K562 (cell line): ENCODE results near the gene LIX1L. TPM values are rescaled to one million over a fixed set of nuclear protein-coding genes. Genes with fewer than 3 reads are reported as not detected.

Experiments
- ASH1L ChIP-seq: fragments of 450-650 bp; IDR thresholded peaks from 2 replicates; pipeline ENCODE4 v1.6.1; 2018; ENCODE audit warnings: borderline replicate concordance, mild to moderate bottlenecking, low read depth; ENCODE audit not compliant: partially characterized antibody
- FOS ChIP-seq: IDR thresholded peaks from 3 replicates; pipeline ENCODE4 v1.6.1; 2011; ENCODE audit not compliant: insufficient read length; ENCODE audit errors: extremely low read depth
- FOXP1 ChIP-seq: sonication (generic); formaldehyde crosslinking; IDR thresholded peaks from 2 replicates; pipeline ENCODE4 v1.8.0; 2022; ENCODE audit warnings: mild to moderate bottlenecking, missing genetic modification reagents
- MLX ChIP-seq, 2 experiments: fragments of 450-650 bp in 1 of 2; sonication (generic) in 1 of 2; formaldehyde crosslinking; conservative IDR thresholded peaks; 2 replicates each; pipeline versions ENCODE4 v1.4.0 to v1.8.1; 2020 to 2022; ENCODE audit warnings: mild to moderate bottlenecking in 1 of 2, missing genetic modification reagents in 1 of 2
- RNF2 ChIP-seq: sonication (generic); IDR thresholded peaks from 2 replicates; pipeline ENCODE4 v1.6.1; 2016
- ZNF41 ChIP-seq: fragments of 250-450 bp; sonication (Bioruptor Pico); conservative IDR thresholded peaks from 2 replicates; pipeline ENCODE4 v1.4.0; 2020; ENCODE audit warnings: mild to moderate bottlenecking
- polyA plus RNA-seq, 8 experiments: library from polyadenylated mRNA; depleted of rRNA in 4 of 8; stranded (reverse) in 5 of 8; unstranded in 3 of 8; fragments of >200 nt; fragmentation: Nextera tagmentation in 2 of 8; fragmentation: Illumina TruSeq in 1 of 8; extraction: Ambion mirVana in 2 of 8; extraction: Trizol in 1 of 8; gene quantifications; 2 replicates each; pipeline versions ENCODE4 v1.2.1 to v1.2.3, GENCODE V29; 2011 to 2014; ENCODE audit warnings: inconsistent platforms in 1 of 8, missing spikeins in 1 of 8
- total RNA-seq, 7 experiments: library from RNA; depleted of rRNA in 6 of 7; stranded (reverse); fragments of >200 nt in 6 of 7; fragmentation: Illumina TruSeq in 2 of 7; extraction: Trizol in 2 of 7; gene quantifications; 2 replicates each; pipeline versions ENCODE4 v1.2.1 to v1.2.3, GENCODE V29; 2011 to 2021; ENCODE audit warnings: low replicate concordance in 1 of 7
- TF ChIP-seq, protein P1 (sequence below), 3 experiments: fragments of 200-800 bp in 1 of 3; fragments of 250-450 bp in 1 of 3; fragments of 450-650 bp in 1 of 3; sonication (Bioruptor Pico) in 1 of 3; sonication (Bioruptor generic) in 1 of 3; formaldehyde crosslinking in 1 of 3; IDR thresholded peaks; 2 replicates each; pipeline versions ENCODE4 v1.6.1 to v1.8.0; 2016 to 2022; ENCODE audit warnings: mild to moderate bottlenecking in 2 of 3, missing genetic modification characterization in 2 of 3, missing compliant biosample characterization in 1 of 3, moderate library complexity in 1 of 3
- TF ChIP-seq, protein P2 (sequence below), 2 experiments: fragments of 450-650 bp; formaldehyde crosslinking in 1 of 2; IDR thresholded peaks; 2 replicates each; pipeline versions ENCODE4 v1.4.0 to v1.6.1; 2014 to 2020; ENCODE audit warnings: mild to moderate bottlenecking in 2 of 2, borderline replicate concordance in 1 of 2, low read depth in 1 of 2

The LIX1L gene
- total and polyA plus RNA-seq, 9 of the 15 experiments (the other 6 are each of a cell fraction or from before 2014, with no cell fraction given): 4.6 to 26.5 (median 12.5) TPM

- TF ChIP-seq, protein P1, sequence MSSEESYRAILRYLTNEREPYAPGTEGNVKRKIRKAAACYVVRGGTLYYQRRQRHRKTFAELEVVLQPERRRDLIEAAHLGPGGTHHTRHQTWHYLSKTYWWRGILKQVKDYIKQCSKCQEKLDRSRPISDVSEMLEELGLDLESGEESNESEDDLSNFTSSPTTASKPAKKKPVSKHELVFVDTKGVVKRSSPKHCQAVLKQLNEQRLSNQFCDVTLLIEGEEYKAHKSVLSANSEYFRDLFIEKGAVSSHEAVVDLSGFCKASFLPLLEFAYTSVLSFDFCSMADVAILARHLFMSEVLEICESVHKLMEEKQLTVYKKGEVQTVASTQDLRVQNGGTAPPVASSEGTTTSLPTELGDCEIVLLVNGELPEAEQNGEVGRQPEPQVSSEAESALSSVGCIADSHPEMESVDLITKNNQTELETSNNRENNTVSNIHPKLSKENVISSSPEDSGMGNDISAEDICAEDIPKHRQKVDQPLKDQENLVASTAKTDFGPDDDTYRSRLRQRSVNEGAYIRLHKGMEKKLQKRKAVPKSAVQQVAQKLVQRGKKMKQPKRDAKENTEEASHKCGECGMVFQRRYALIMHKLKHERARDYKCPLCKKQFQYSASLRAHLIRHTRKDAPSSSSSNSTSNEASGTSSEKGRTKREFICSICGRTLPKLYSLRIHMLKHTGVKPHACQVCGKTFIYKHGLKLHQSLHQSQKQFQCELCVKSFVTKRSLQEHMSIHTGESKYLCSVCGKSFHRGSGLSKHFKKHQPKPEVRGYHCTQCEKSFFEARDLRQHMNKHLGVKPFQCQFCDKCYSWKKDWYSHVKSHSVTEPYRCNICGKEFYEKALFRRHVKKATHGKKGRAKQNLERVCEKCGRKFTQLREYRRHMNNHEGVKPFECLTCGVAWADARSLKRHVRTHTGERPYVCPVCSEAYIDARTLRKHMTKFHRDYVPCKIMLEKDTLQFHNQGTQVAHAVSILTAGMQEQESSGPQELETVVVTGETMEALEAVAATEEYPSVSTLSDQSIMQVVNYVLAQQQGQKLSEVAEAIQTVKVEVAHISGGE (CRISPR knock-in tag; IDR thresholded peaks at IDR 0.05): no peak
- TF ChIP-seq FOXP1: peak; percentile 41; the same call in 1 of the 2 replicates
- TF ChIP-seq FOS: no peak
- TF ChIP-seq, protein P2, sequence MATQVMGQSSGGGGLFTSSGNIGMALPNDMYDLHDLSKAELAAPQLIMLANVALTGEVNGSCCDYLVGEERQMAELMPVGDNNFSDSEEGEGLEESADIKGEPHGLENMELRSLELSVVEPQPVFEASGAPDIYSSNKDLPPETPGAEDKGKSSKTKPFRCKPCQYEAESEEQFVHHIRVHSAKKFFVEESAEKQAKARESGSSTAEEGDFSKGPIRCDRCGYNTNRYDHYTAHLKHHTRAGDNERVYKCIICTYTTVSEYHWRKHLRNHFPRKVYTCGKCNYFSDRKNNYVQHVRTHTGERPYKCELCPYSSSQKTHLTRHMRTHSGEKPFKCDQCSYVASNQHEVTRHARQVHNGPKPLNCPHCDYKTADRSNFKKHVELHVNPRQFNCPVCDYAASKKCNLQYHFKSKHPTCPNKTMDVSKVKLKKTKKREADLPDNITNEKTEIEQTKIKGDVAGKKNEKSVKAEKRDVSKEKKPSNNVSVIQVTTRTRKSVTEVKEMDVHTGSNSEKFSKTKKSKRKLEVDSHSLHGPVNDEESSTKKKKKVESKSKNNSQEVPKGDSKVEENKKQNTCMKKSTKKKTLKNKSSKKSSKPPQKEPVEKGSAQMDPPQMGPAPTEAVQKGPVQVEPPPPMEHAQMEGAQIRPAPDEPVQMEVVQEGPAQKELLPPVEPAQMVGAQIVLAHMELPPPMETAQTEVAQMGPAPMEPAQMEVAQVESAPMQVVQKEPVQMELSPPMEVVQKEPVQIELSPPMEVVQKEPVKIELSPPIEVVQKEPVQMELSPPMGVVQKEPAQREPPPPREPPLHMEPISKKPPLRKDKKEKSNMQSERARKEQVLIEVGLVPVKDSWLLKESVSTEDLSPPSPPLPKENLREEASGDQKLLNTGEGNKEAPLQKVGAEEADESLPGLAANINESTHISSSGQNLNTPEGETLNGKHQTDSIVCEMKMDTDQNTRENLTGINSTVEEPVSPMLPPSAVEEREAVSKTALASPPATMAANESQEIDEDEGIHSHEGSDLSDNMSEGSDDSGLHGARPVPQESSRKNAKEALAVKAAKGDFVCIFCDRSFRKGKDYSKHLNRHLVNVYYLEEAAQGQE (IDR thresholded peaks at IDR 0.05; ENCODE audit: borderline replicate concordance): no peak
- TF ChIP-seq, protein P2 (CRISPR knock-in tag; IDR thresholded peaks at IDR 0.05; ENCODE audit: low read depth): no peak
- TF ChIP-seq MLX (CRISPR knock-in tag; conservative IDR thresholded peaks at IDR 0.05): 0 out of 4 replicates have a peak, but pooled peaks of 1 of the 2 experiments have one; percentile 16
- TF ChIP-seq RNF2: no peak
- no peak for TF ChIP-seq ZNF41 (CRISPR knock-in tag)
- TF ChIP-seq ASH1L: no peak
These were observed 36.7 kb upstream of the LIX1L start (continued) for GRCh38 chr1:145994391-145995120.
